Nephron progenitor cell (in vitro differentiated cells): Measurements from ENCODE around the gene HMGCS1.
A peak's percentile ranks its signal among the peaks of the same experiment; 100 is the strongest.
"Not testable (repeated sequence)": the region's sequence is repeated elsewhere in the genome, so short reads cannot be mapped to it uniquely, and the experiment has no call there.

ENCODE experiments used
- DNase-seq: peaks from one replicate; pipeline ENCODE4 v3.0.0; 2021
- H3K27ac Mint-ChIP-seq: 2 replicates; pipeline ENCODE4 v1.8.0; 2021; ENCODE audit warnings: mild to moderate bottlenecking, moderate library complexity, mixed read lengths
- H3K27me3 Mint-ChIP-seq: 2 replicates; pipeline ENCODE4 v1.8.0; 2021; ENCODE audit warnings: mild to moderate bottlenecking, low read depth, mixed read lengths; ENCODE audit not compliant: poor library complexity
- H3K36me3 Mint-ChIP-seq: 2 replicates; pipeline ENCODE4 v1.8.0; 2021; ENCODE audit warnings: low read depth, mixed read lengths
- H3K4me1 Mint-ChIP-seq: 2 replicates; pipeline ENCODE4 v1.8.0; 2021; ENCODE audit warnings: mixed read lengths
- H3K4me3 Mint-ChIP-seq: 2 replicates; pipeline ENCODE4 v1.8.0; 2021; ENCODE audit warnings: mild to moderate bottlenecking, moderate library complexity, mixed read lengths
- H3K9me3 Mint-ChIP-seq: 2 replicates; pipeline ENCODE4 v1.8.0; 2021; ENCODE audit warnings: mild to moderate bottlenecking, moderate library complexity, mixed read lengths
- TF ChIP-seq, protein P1 (sequence below): fragments of 200-600 bp; sonication (generic); IDR thresholded peaks from 2 replicates; pipeline ENCODE4 v1.5.0; 2021; ENCODE audit warnings: antibody characterized with exemption

The HMGCS1 gene

DNA sequence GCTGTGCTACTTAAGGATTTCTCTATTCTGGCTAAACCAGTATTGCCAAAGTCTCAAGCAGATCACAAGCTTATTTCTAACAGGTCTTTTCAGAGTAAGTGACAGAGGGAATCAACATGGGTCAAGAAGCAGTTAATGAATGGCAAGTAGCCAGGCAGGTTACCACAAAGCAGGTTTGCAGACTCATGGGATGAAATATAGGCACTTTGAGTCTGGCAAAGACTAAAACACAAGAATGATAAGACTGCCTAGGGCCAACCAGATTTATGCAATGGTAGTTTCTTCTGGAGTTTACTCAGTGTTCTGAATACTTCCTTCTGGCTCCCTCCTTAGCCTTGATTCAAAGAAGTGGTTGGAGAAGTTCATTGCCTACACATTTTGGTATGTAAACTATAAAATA, 3.6 kb downstream of the HMGCS1 start:
- no peak for DNase-seq
- H3K4me1 Mint-ChIP-seq, result peaks cover 73% of the 10 kb centered on the region

DNA sequence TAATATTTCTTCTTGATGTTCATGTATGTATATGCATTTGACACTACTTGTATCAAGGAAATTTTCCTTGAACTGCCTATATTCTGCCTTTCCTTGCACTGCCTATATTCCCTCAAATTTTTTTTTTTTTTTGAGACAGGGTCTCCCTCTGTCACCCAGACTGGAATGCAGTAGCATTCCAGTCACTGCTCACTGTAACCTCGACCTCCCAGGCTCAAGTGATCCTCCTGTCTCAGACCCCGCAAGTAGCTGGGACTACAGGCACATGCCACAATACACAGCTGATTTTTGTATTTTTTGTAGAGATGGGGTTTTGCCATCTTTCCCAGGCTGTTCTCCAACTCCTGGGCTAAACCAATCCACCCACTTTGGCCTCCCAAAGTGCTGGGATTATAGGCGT, 4.1 kb downstream of the HMGCS1 start:
- Mint-ChIP-seq H3K27ac (peak overlapping the region; percentile 92), H3K9me3 (peaks cover under 1% of the 10 kb centered on the region), H3K4me3 (peak overlapping the region; percentile 99), H3K36me3 (peaks cover 35% of the 10 kb centered on the region), H3K4me1 (peaks cover 68% of the 10 kb centered on the region), H3K27me3 (peaks cover 3% of the 10 kb centered on the region)
- TF ChIP-seq, protein P1, sequence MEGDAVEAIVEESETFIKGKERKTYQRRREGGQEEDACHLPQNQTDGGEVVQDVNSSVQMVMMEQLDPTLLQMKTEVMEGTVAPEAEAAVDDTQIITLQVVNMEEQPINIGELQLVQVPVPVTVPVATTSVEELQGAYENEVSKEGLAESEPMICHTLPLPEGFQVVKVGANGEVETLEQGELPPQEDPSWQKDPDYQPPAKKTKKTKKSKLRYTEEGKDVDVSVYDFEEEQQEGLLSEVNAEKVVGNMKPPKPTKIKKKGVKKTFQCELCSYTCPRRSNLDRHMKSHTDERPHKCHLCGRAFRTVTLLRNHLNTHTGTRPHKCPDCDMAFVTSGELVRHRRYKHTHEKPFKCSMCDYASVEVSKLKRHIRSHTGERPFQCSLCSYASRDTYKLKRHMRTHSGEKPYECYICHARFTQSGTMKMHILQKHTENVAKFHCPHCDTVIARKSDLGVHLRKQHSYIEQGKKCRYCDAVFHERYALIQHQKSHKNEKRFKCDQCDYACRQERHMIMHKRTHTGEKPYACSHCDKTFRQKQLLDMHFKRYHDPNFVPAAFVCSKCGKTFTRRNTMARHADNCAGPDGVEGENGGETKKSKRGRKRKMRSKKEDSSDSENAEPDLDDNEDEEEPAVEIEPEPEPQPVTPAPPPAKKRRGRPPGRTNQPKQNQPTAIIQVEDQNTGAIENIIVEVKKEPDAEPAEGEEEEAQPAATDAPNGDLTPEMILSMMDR, result no peak
- peak; percentile 17 for DNase-seq

More for the DNA sequence above, 3.6 kb downstream of the HMGCS1 start:
- H3K27ac Mint-ChIP-seq, result peak overlapping the region; percentile 92
- peaks cover 33% of the 10 kb centered on the region for H3K36me3 Mint-ChIP-seq
- H3K9me3 Mint-ChIP-seq, result peaks cover 5% of the 10 kb centered on the region
- TF ChIP-seq, protein P1, result no peak
- peaks cover 3% of the 10 kb centered on the region for H3K27me3 Mint-ChIP-seq
- peak overlapping the region; percentile 99 for H3K4me3 Mint-ChIP-seq

DNA sequence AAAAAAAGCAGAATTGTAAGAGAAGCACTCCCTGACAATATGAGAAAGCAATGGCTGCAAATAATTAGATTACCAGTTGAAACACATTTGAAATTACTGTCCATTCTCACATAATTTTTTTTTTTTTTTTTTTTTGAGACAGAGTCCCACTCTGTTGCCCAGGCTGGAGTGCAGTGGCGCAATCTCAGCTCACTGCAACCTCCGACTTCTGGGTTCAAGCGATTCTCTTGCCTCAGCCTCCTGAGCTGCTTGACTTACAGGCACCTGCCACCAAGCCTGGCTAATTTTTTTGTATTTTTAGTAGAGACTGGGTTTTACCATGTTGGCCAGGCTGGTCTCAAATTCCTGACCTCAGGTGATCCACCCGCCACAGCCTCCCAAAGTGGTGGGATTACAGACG, 6.3 kb downstream of the HMGCS1 start:
- H3K36me3 Mint-ChIP-seq, result peaks cover 57% of the 10 kb centered on the region
- not testable (repeated sequence) for DNase-seq, H3K9me3 Mint-ChIP-seq, H3K27me3 Mint-ChIP-seq
- H3K4me3 Mint-ChIP-seq, result peak overlapping the region; percentile 23
- peaks cover 66% of the 10 kb centered on the region for H3K4me1 Mint-ChIP-seq
- peak overlapping the region; percentile 51 for H3K27ac Mint-ChIP-seq

DNA sequence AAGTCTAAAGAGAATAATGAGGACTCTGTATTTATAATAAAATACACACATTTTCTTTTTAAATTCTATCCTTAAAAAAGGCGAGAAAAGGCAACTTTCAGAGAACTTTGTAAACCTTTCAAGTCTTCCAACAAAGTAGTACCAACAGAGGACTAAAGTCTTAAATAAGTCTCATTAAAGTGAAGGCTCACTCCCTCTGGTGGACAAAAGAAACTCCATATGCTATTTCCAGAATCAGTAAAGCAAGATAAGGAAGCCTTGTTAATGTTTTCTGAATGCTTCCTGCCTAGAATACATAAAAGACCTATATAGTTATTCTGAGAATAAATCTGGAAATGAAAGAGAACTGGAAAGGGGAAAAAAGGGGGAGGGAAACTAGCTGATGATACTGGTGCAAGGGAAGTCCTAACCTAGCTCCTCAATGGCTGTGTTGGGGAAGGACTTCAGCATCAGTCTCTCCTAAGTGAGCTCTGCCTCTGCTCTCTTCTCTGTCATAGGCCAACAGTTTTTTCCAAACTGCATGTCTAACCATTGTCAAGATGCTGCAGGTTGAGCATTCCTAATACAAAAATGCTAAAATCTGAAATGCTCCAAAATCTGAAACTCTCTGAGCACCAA, 7.2 kb downstream of the HMGCS1 start:
- Mint-ChIP-seq H3K4me1 (peaks cover 63% of the 10 kb centered on the region), H3K27me3 (no peaks in the 10 kb centered on the region), H3K4me3 (no peak overlapping the region), H3K9me3 (no peaks in the 10 kb centered on the region), H3K27ac (peak overlapping the region; percentile 30), H3K36me3 (peaks cover 66% of the 10 kb centered on the region)
- no peak for DNase-seq
- TF ChIP-seq, protein P1, result peak; percentile 58

DNA sequence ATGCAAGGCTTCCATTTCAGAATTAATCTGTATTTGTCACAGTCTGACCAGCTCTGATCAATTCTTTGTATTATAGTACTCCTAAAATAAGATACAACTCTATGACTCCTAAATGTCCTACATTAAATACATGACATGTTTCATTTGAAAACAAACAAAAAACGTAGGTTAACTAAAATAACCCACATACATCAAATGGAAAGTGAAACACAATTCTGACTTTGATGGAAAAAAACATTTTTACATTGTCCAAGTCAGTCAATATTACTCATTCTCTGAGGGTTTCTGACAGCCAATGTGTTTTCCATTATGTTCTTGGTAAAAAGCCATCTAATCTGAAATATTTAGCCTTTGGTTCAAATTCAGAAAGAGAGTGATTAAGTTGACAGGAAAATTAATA, 8.7 kb downstream of the HMGCS1 start:
- TF ChIP-seq, protein P1, result no peak
- Mint-ChIP-seq H3K27me3 (no peaks in the 10 kb centered on the region), H3K9me3 (no peaks in the 10 kb centered on the region), H3K27ac (no peak overlapping the region), H3K4me1 (peaks cover 51% of the 10 kb centered on the region), H3K4me3 (no peak overlapping the region), H3K36me3 (peaks cover 80% of the 10 kb centered on the region)
- DNase-seq, result no peak

DNA sequence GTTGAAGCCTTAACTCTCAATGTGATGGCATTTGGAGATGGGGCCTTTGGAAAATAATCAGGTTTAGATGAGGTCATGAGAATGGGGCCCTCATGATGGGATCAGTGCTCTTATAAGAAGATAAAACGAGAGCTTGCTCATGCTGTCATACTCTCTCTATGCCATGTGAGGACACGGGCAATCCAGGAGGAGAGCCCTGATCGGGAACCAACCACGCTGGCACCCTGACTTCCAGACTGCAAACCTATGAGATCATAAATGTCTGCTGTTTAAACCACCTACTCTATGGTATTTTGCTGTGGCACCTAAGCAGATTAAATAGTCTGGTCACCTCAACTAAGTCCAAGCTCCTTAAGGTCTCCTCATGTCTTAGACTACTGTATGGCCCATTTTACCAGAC, 10.0 kb downstream of the HMGCS1 start:
- no peak overlapping the region for H3K4me3 Mint-ChIP-seq
- no peaks in the 10 kb centered on the region for H3K9me3 Mint-ChIP-seq
- no peak for DNase-seq
- no peak overlapping the region for H3K27ac Mint-ChIP-seq
- TF ChIP-seq, protein P1, result no peak
- peaks cover 76% of the 10 kb centered on the region for H3K36me3 Mint-ChIP-seq
- H3K4me1 Mint-ChIP-seq, result peaks cover 39% of the 10 kb centered on the region
- no peaks in the 10 kb centered on the region for H3K27me3 Mint-ChIP-seq
